ENCODE data around the gene ABCF2. TPM values are rescaled to one million over a fixed set of nuclear protein-coding genes. Genes with fewer than 3 reads are reported as not detected.

ABCF2 gene
- total RNA-seq, 1 donor from 2014 or later: 23.3 TPM

DNA sequence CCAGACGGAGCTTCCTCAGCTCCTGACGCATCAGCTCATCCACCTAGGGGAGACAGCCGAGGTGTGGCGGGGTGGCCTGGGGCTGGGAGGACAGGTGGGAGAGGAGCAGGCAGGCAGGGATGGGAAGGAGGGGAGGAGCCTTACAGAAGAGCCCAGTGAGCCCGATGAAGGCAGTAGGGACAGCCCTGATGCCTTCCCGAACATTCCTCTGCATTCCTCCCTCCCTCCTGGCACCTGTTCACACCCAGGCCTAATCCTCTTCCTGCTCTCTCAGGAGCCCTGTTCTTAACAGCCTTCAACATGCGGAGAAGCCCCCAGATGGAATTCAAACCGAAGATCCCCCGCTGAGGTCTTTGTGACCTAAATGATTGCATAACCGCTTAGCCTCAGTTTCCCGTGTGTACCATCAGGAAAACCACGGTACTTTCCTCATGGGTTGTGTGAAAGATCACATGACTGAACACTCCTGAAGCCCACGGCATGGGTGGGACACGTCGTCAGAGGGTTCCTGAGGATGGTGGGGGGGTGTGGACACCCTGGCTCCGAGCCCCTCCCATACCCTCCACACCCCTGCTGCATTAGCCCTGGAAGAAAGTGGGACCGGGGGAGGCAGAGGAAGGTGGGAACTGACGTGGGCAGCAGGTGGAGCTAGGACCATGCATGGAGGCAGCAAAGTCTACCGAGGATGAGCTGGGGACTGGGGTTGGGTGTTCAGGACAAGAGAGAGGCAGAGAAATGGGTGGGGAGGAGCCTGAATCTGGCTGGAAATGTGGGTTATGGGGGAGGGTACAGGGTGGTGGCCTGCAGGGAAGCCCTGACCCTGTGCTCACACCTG is 31.2 kb downstream of the ABCF2 start:
- ATAC-seq (no peak), DNase-seq (no peak)
- intact Hi-C loops (cut with DNase I): no loop called here
- Histone ChIP-seq H3K36me3 (no peaks in the 10 kb centered on the region), H3K27ac (no peak overlapping the region), H3K4me3 (no peak overlapping the region), H3K4me1 (no peaks in the 10 kb centered on the region), H3K9me3 (no peaks in the 10 kb centered on the region), H3K27me3 (ENCODE audit: low read depth) (peaks cover 22% of the 10 kb centered on the region)
- TF ChIP-seq, protein P1, sequence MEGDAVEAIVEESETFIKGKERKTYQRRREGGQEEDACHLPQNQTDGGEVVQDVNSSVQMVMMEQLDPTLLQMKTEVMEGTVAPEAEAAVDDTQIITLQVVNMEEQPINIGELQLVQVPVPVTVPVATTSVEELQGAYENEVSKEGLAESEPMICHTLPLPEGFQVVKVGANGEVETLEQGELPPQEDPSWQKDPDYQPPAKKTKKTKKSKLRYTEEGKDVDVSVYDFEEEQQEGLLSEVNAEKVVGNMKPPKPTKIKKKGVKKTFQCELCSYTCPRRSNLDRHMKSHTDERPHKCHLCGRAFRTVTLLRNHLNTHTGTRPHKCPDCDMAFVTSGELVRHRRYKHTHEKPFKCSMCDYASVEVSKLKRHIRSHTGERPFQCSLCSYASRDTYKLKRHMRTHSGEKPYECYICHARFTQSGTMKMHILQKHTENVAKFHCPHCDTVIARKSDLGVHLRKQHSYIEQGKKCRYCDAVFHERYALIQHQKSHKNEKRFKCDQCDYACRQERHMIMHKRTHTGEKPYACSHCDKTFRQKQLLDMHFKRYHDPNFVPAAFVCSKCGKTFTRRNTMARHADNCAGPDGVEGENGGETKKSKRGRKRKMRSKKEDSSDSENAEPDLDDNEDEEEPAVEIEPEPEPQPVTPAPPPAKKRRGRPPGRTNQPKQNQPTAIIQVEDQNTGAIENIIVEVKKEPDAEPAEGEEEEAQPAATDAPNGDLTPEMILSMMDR (IDR thresholded peaks at IDR 0.05): no peak

DNA sequence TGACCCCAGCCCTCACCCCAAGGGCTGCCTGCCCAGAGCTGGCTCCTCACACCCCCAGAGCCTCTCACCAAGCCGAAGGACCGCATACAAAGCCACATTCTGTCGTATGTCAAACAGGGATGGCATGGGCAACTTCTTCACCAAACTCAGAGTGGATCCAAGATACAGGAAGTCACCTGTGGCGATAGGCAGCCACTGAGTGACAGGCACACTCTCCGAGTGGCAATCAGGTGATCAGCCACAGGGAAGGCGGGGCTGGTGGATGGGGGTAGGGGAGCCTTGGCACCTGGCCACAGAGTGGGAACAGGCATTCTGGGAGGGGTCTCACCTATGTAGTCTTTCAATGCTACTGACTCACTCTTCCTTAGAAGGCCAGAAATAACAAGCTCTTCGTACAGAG is 32.8 kb downstream of the ABCF2 start:
- intact Hi-C loops (cut with DNase I): no loop called here
- Histone ChIP-seq H3K9me3 (no peaks in the 10 kb centered on the region), H3K4me3 (no peak overlapping the region), H3K4me1 (no peaks in the 10 kb centered on the region), H3K27ac (no peak overlapping the region), H3K36me3 (no peaks in the 10 kb centered on the region), H3K27me3 (ENCODE audit: low read depth) (peaks cover 16% of the 10 kb centered on the region)
- ATAC-seq (no peak), DNase-seq (no peak)
- TF ChIP-seq, protein P1 (IDR thresholded peaks at IDR 0.05): no peak

DNA sequence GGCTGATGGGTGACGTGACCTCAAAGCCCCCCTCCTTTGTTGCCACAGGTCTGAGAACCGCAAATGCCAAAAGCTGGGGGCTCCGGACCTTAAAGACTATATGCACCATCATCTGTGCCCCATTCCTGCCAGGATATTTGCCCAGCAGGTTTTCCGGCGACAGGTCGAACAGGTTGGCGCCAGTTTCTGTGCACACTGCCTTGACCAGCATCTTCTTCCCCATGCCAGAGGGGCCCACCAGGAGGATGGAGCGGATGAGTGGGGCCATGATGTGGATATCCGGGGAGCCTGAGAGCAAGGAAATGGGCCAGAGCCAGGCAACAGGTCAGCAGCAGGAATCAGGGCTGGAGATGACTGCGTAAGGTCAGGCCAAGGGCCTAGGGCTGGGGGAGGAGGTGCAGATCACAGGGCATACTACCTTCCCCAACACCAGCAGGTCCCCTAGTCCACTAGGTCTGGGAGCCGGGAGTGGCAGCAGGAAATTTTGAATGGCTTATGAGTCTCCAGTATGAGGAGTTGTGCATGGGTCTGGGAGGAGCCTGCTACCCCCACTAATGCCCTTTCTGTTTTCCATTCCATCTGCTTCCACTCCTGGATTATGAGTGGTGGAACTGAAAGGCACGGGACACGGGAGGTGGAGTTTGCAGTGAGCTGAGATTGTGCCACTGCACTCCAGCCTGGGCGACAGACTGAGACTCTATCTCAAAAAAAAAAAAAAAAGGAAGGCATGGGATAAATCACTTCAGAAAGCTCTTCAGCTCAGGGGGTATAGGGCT is 33.6 kb downstream of the ABCF2 start:
- DNase-seq (no peak), ATAC-seq (no peak)
- intact Hi-C loops (cut with DNase I): no loop called here
- no peaks in the 10 kb centered on the region for H3K36me3 ChIP-seq
- no peak overlapping the region for H3K4me3 ChIP-seq
- H3K27me3 ChIP-seq (ENCODE audit: low read depth): peaks cover 11% of the 10 kb centered on the region
- H3K9me3 ChIP-seq: no peaks in the 10 kb centered on the region
- TF ChIP-seq, protein P1 (IDR thresholded peaks at IDR 0.05): no peak
- H3K27ac ChIP-seq: no peak overlapping the region
- H3K4me1 ChIP-seq: no peaks in the 10 kb centered on the region

DNA sequence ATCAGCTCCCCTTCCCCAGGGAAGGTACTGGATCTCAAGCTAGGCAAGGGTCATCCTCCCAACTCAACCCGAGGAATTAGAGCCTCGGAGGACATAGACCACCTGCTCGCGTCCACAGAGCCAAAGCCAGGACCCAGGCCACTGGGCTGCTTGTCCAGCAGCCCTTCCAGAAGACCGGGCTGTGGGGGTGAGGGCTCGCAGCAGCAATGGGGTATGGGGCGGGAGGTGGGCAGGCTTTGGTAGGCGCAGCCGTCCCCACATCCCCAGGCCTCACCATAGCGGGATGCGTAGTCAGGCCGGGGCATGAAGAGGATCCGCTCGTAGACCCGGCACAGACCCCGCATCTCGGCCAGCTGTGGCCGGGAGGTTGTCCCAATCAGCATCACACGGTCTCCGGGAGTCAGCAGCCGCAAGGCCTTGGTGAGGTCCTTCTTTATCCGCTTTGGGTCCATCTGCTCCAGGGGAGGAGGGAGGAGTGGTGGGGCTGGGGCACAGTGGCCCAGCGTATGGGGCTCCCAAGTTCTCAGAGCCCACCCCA is 34.9 kb downstream of the ABCF2 start:
- peaks cover 11% of the 10 kb centered on the region for H3K27me3 ChIP-seq (ENCODE audit: low read depth)
- DNase-seq: no peak
- intact Hi-C loops (cut with DNase I): no loop called here

DNA sequence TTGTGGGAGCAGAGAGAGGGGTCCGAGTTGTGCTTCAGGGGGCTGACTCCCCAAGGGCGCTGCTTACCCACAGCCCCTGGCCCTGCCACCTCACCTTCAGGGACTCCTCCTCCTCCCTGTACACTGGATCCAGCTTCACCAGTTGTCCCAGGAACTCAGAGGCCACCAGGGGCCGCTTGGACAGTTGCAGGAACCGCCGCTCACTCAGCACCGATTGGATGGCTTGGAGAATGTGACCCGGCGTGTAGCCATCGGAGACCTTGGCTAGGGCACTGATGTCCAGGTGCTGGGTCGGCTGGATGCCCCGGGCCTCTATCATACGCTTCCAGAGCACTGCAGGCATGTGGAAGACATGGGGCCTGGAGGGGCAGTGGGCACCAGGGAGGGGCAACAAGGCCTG is 35.5 kb downstream of the ABCF2 start:
- Histone ChIP-seq H3K4me3 (no peak overlapping the region), H3K9me3 (no peaks in the 10 kb centered on the region), H3K4me1 (no peaks in the 10 kb centered on the region), H3K27ac (no peak overlapping the region), H3K36me3 (no peaks in the 10 kb centered on the region), H3K27me3 (ENCODE audit: low read depth) (peaks cover 11% of the 10 kb centered on the region)
- intact Hi-C loops (cut with DNase I): no loop called here
- no peak for DNase-seq
- no peak for ATAC-seq
- TF ChIP-seq, protein P1 (IDR thresholded peaks at IDR 0.05): no peak

More for the DNA sequence above, 34.9 kb downstream of the ABCF2 start:
- TF ChIP-seq, protein P1 (IDR thresholded peaks at IDR 0.05): no peak
- ATAC-seq: no peak
- Histone ChIP-seq H3K27ac (no peak overlapping the region), H3K9me3 (no peaks in the 10 kb centered on the region), H3K36me3 (no peaks in the 10 kb centered on the region), H3K4me1 (no peaks in the 10 kb centered on the region), H3K4me3 (no peak overlapping the region)
